ENCODE measurements around the gene EPC2.
A peak's percentile ranks its signal among the peaks of the same experiment; 100 is the strongest.
"Not testable (repeated sequence)": the region's sequence is repeated elsewhere in the genome, so short reads cannot be mapped to it uniquely, and the experiment has no call there.

EPC2 gene

GRCh38 chr2:148642112-148642744 is 2.3 kb upstream of the EPC2 start:
- Histone ChIP-seq H3K9me3 (ENCODE audit: control insufficient read depth in 2 of 2, low read length in 2 of 2) (no peaks in the 10 kb centered on the region), H3K9ac (ENCODE audit: low read length in 2 of 2) (no peak overlapping the region), H3K27me3 (ENCODE audit: control insufficient read depth in 1 of 2, insufficient read depth in 2 of 2, low read length in 2 of 2) (peaks cover 0 to 2% of the 10 kb centered on the region in 2 donors), H3K4me3 (ENCODE audit: low read length in 2 of 2) (no peak overlapping the region), H3K27ac (ENCODE audit: low read length) (no peak overlapping the region), H3K36me3 (ENCODE audit: control insufficient read depth in 2 of 2, insufficient read depth in 2 of 2, low read length in 2 of 2) (no peaks in the 10 kb centered on the region), H3K4me1 (ENCODE audit: control insufficient read depth, insufficient read depth, low read length) (peaks cover 6% of the 10 kb centered on the region)

DNA sequence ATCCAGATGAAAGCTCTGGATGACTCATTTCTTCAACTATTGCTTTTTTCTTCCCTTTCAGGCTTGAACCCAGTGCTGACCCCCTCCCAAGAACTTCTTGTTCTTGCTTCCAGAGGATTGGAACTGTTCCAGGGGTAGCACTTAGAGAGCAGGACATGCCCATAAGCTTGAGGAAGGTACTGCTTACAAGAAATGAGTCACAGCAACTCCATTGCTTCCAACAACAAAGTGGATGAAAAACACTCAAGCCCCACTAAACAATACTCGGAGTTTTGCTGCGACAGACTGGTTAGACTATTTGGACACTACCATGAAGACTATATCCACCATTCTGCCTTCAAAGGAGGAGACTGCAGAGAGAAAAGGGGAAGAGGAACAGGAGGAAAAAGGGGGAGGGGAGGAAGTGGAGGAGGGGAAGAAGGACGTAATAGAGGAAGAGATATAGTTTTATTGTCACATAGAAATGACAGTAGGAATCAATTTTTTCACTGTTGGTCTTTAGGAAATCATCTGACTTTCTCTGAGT is 1.6 kb upstream of the EPC2 start:
- Histone ChIP-seq H3K27ac (ENCODE audit: low read length) (no peak overlapping the region), H3K27me3 (ENCODE audit: control insufficient read depth in 1 of 2, insufficient read depth in 2 of 2, low read length in 2 of 2) (peaks cover 0 to 2% of the 10 kb centered on the region in 2 donors), H3K4me3 (ENCODE audit: low read length in 2 of 2) (no peak overlapping the region), H3K9ac (ENCODE audit: low read length in 2 of 2) (no peak overlapping the region), H3K4me1 (ENCODE audit: control insufficient read depth, insufficient read depth, low read length) (peaks cover 6% of the 10 kb centered on the region), H3K9me3 (ENCODE audit: control insufficient read depth in 2 of 2, low read length in 2 of 2) (no peaks in the 10 kb centered on the region), H3K36me3 (ENCODE audit: control insufficient read depth in 2 of 2, insufficient read depth in 2 of 2, low read length in 2 of 2) (no peaks in the 10 kb centered on the region)

DNA sequence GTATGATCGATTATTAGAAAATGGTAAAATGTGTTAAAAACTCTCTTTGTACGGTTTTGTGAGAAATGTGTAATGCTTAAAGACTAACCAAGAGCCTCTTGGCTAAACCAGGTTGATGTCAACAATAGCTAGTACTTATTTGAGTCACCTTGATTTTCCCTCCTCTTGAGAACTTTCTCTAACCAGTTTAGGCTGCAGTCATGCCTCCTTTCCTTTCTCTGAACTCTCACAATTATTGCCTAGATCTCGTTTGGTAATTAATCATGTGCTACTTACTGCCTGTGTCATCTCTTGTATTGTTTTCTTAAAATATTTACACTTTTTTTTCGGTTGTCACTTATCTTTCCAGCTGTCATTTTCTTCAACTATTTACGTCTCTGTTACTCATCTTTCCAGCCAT is 1.1 kb upstream of the EPC2 start:
- H3K36me3 ChIP-seq (ENCODE audit: control insufficient read depth in 2 of 2, insufficient read depth in 2 of 2, low read length in 2 of 2), result no peaks in the 10 kb centered on the region
- H3K9me3 ChIP-seq (ENCODE audit: control insufficient read depth in 2 of 2, low read length in 2 of 2), result no peaks in the 10 kb centered on the region
- H3K4me1 ChIP-seq (ENCODE audit: control insufficient read depth, insufficient read depth, low read length), result peaks cover 6% of the 10 kb centered on the region
- no peak overlapping the region for H3K27ac ChIP-seq (ENCODE audit: low read length)
- no peaks in the 10 kb centered on the region for H3K27me3 ChIP-seq (ENCODE audit: control insufficient read depth in 1 of 2, insufficient read depth in 2 of 2, low read length in 2 of 2)
- H3K9ac ChIP-seq (ENCODE audit: low read length in 2 of 2), result peak overlapping the region in 1 of 2 donors; percentile 73
- peak overlapping the region; percentile 64 to 97 for H3K4me3 ChIP-seq (ENCODE audit: low read length in 2 of 2)

DNA sequence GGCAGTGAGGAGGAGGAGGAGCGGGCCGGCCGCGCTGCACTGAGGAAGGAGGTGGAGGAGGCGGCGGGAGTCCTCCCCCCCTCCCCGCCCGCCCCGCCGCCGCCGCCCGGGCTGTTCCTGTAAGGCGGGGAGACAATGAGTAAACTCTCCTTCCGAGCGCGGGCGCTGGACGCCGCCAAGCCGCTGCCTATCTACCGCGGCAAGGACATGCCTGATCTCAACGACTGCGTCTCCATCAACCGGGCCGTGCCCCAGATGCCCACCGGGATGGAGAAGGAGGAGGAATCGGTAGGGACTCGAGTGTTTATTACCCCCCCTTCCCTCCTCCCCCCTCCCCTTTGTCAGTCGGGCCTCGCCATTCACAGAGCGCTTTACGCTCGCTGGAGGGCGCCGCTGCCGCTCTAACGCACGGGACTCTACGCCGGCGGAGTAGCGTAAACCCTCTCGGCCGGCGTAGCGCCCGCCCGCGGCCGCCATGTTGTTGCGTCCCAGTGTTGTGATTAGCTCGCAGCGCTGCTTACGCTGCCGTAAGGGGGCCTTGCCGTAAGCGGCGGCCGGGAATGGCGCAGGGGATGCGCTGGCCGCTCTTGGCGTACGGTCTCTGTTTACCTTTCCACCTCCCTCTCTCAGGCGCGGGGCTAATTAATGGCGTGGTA is 460 bp downstream of the EPC2 start:
- H3K27me3 ChIP-seq (ENCODE audit: control insufficient read depth in 1 of 2, insufficient read depth in 2 of 2, low read length in 2 of 2), result no peaks in the 10 kb centered on the region
- H3K4me1 ChIP-seq (ENCODE audit: control insufficient read depth, insufficient read depth, low read length), result peaks cover 6% of the 10 kb centered on the region
- peak overlapping the region; percentile 90 for H3K27ac ChIP-seq (ENCODE audit: low read length)
- H3K36me3 ChIP-seq (ENCODE audit: control insufficient read depth in 2 of 2, insufficient read depth in 2 of 2, low read length in 2 of 2), result no peaks in the 10 kb centered on the region
- H3K9me3 ChIP-seq (ENCODE audit: control insufficient read depth in 2 of 2, low read length in 2 of 2), result no peaks in the 10 kb centered on the region
- H3K9ac ChIP-seq (ENCODE audit: low read length in 2 of 2), result peak overlapping the region; percentile 77 to 93
- H3K4me3 ChIP-seq (ENCODE audit: low read length in 2 of 2), result peak overlapping the region; percentile 81 to 97

GRCh38 chr2:148645539-148646230 is 1.1 kb downstream of the EPC2 start:
- no peaks in the 10 kb centered on the region for H3K9me3 ChIP-seq (ENCODE audit: control insufficient read depth in 2 of 2, low read length in 2 of 2)
- peak overlapping the region; percentile 71 to 77 for H3K9ac ChIP-seq (ENCODE audit: low read length in 2 of 2)
- H3K27me3 ChIP-seq (ENCODE audit: control insufficient read depth in 1 of 2, insufficient read depth in 2 of 2, low read length in 2 of 2), result no peaks in the 10 kb centered on the region
- H3K4me1 ChIP-seq (ENCODE audit: control insufficient read depth, insufficient read depth, low read length), result peaks cover 6% of the 10 kb centered on the region
- peak overlapping the region; percentile 90 for H3K27ac ChIP-seq (ENCODE audit: low read length)
- no peaks in the 10 kb centered on the region for H3K36me3 ChIP-seq (ENCODE audit: control insufficient read depth in 2 of 2, insufficient read depth in 2 of 2, low read length in 2 of 2)
- H3K4me3 ChIP-seq (ENCODE audit: low read length in 2 of 2), result peak overlapping the region; percentile 81 to 97

DNA sequence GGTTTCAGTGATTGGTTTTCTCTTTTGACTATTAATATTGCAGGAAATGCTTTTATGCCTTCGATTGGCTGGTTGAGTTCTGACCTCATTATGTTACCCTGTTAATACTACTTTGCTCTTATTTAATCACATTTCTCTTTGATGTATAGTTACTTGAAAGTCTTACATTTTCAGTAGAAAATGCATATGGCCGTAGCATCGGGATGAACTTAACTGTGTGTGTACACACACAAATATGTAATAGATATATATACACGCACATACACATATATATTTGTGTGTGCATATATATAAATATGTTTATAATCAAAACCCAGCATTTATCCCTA is 1.6 kb downstream of the EPC2 start:
- Histone ChIP-seq H3K4me1 (ENCODE audit: control insufficient read depth, insufficient read depth, low read length) (peaks cover 6% of the 10 kb centered on the region), H3K27me3 (ENCODE audit: control insufficient read depth in 1 of 2, insufficient read depth in 2 of 2, low read length in 2 of 2) (no peaks in the 10 kb centered on the region), H3K9ac (ENCODE audit: low read length in 2 of 2) (peak overlapping the region in 1 of 2 donors; percentile 77), H3K27ac (ENCODE audit: low read length) (peak overlapping the region; percentile 90), H3K4me3 (ENCODE audit: low read length in 2 of 2) (peak overlapping the region; percentile 81 to 97), H3K36me3 (ENCODE audit: control insufficient read depth in 2 of 2, insufficient read depth in 2 of 2, low read length in 2 of 2) (no peaks in the 10 kb centered on the region), H3K9me3 (ENCODE audit: control insufficient read depth in 2 of 2, low read length in 2 of 2) (no peaks in the 10 kb centered on the region)

GRCh38 chr2:148647711-148648110 is 3.2 kb downstream of the EPC2 start:
- H3K4me3 ChIP-seq (ENCODE audit: low read length in 2 of 2); H3K4me1 ChIP-seq (ENCODE audit: control insufficient read depth, insufficient read depth, low read length); H3K9ac ChIP-seq (ENCODE audit: low read length in 2 of 2); H3K36me3 ChIP-seq (ENCODE audit: control insufficient read depth in 2 of 2, insufficient read depth in 2 of 2, low read length in 2 of 2); H3K9me3 ChIP-seq (ENCODE audit: control insufficient read depth in 2 of 2, low read length in 2 of 2); H3K27ac ChIP-seq (ENCODE audit: low read length); H3K27me3 ChIP-seq (ENCODE audit: control insufficient read depth in 1 of 2, insufficient read depth in 2 of 2, low read length in 2 of 2): not testable (repeated sequence)

DNA sequence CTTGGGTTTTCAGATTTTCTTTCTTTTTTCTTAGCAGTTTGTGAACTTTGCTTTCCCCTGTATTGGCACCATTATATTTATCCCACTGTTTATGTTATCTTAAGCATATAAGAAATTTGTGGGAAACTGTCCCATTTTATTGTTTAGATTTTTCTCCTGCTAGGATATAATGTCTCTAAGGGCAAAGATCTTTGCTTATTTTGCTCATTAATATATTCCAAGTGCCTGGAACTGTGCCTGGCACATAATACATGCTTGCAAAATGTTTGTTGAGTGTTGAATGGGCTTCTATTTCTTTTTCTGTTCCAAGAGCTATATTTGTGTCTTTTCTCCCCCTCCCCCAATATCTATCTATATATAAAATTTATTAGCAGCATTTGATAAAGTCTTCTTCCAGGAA is 5.4 kb downstream of the EPC2 start:
- Histone ChIP-seq H3K9me3 (ENCODE audit: control insufficient read depth in 2 of 2, low read length in 2 of 2) (no peaks in the 10 kb centered on the region), H3K36me3 (ENCODE audit: control insufficient read depth in 2 of 2, insufficient read depth in 2 of 2, low read length in 2 of 2) (no peaks in the 10 kb centered on the region), H3K9ac (ENCODE audit: low read length in 2 of 2) (no peak overlapping the region), H3K27ac (ENCODE audit: low read length) (no peak overlapping the region), H3K4me3 (ENCODE audit: low read length in 2 of 2) (no peak overlapping the region), H3K4me1 (ENCODE audit: control insufficient read depth, insufficient read depth, low read length) (no peaks in the 10 kb centered on the region), H3K27me3 (ENCODE audit: control insufficient read depth in 1 of 2, insufficient read depth in 2 of 2, low read length in 2 of 2) (no peaks in the 10 kb centered on the region)

GRCh38 chr2:148650881-148651280 is 6.3 kb downstream of the EPC2 start:
- no peaks in the 10 kb centered on the region for H3K4me1 ChIP-seq (ENCODE audit: control insufficient read depth, insufficient read depth, low read length)
- H3K36me3 ChIP-seq (ENCODE audit: control insufficient read depth in 2 of 2, insufficient read depth in 2 of 2, low read length in 2 of 2), result no peaks in the 10 kb centered on the region
- no peaks in the 10 kb centered on the region for H3K27me3 ChIP-seq (ENCODE audit: control insufficient read depth in 1 of 2, insufficient read depth in 2 of 2, low read length in 2 of 2)
- H3K4me3 ChIP-seq (ENCODE audit: low read length in 2 of 2), result no peak overlapping the region
- no peak overlapping the region for H3K9ac ChIP-seq (ENCODE audit: low read length in 2 of 2)
- no peaks in the 10 kb centered on the region for H3K9me3 ChIP-seq (ENCODE audit: control insufficient read depth in 2 of 2, low read length in 2 of 2)
- H3K27ac ChIP-seq (ENCODE audit: low read length), result no peak overlapping the region

DNA sequence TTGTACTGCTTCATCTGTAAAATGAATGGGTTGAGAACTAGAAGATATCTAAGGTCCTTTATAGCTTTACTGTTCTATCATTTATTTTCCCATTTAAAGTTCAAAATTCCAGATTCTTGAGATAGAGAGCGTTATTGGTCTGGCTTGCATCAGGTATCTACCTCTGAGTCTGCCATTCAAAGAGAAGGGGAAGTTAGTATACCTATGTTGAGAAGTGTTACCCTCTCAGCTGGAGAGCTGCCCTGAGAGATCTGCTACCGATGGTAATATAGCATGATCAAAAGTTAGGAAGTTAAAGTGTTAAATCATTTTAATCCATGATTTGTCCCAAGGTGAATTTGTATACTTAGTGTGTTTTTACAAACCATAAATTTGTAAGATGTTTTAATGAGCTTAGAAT is 7.4 kb downstream of the EPC2 start:
- no peaks in the 10 kb centered on the region for H3K9me3 ChIP-seq (ENCODE audit: control insufficient read depth in 2 of 2, low read length in 2 of 2)
- H3K27me3 ChIP-seq (ENCODE audit: control insufficient read depth in 1 of 2, insufficient read depth in 2 of 2, low read length in 2 of 2), result no peaks in the 10 kb centered on the region
- no peak overlapping the region for H3K27ac ChIP-seq (ENCODE audit: low read length)
- H3K4me1 ChIP-seq (ENCODE audit: control insufficient read depth, insufficient read depth, low read length), result no peaks in the 10 kb centered on the region
- no peaks in the 10 kb centered on the region for H3K36me3 ChIP-seq (ENCODE audit: control insufficient read depth in 2 of 2, insufficient read depth in 2 of 2, low read length in 2 of 2)
- H3K9ac ChIP-seq (ENCODE audit: low read length in 2 of 2), result no peak overlapping the region
- H3K4me3 ChIP-seq (ENCODE audit: low read length in 2 of 2), result no peak overlapping the region

GRCh38 chr2:148653437-148653836 is 8.9 kb downstream of the EPC2 start:
- Histone ChIP-seq H3K4me3 (ENCODE audit: low read length in 2 of 2) (no peak overlapping the region), H3K27me3 (ENCODE audit: control insufficient read depth in 1 of 2, insufficient read depth in 2 of 2, low read length in 2 of 2) (no peaks in the 10 kb centered on the region), H3K9ac (ENCODE audit: low read length in 2 of 2) (no peak overlapping the region), H3K36me3 (ENCODE audit: control insufficient read depth in 2 of 2, insufficient read depth in 2 of 2, low read length in 2 of 2) (no peaks in the 10 kb centered on the region), H3K27ac (ENCODE audit: low read length) (no peak overlapping the region), H3K9me3 (ENCODE audit: control insufficient read depth in 2 of 2, low read length in 2 of 2) (no peaks in the 10 kb centered on the region), H3K4me1 (ENCODE audit: control insufficient read depth, insufficient read depth, low read length) (no peaks in the 10 kb centered on the region)

All from stomach smooth muscle (tissue), 2 donors.